ENCODE data around the gene SMIM41.
A peak's percentile ranks its signal among the peaks of the same experiment; 100 is the strongest.

SMIM41 gene

GRCh38 chr12:52079576-52080402, at the start of gene SMIM41:
Gene SMIM41 (plus strand): TSS chr12:52079704. CDS start chr12:52079780, 76 bp downstream.
- DNase-seq, result no peak

- DNase-seq, result no peak
Observed at GRCh38 chr12:52032446-52032803, 47.1 kb upstream of the SMIM41 start.

GRCh38 chr12:52032804-52033445, 46.6 kb upstream of the SMIM41 start:
- DNase-seq, result peak; percentile 88

- DNase-seq, result no peak
Observed at GRCh38 chr12:52033446-52034140, 45.9 kb upstream of the SMIM41 start.

GRCh38 chr12:52035190-52035589, 44.3 kb upstream of the SMIM41 start:
- no peak for DNase-seq

GRCh38 chr12:52035926-52036325, 43.6 kb upstream of the SMIM41 start:
- DNase-seq, result no peak

- DNase-seq, result no peak
Observed at GRCh38 chr12:52036587-52037171, 42.8 kb upstream of the SMIM41 start.

GRCh38 chr12:52037248-52037861, 42.1 kb upstream of the SMIM41 start:
- no peak for DNase-seq

- DNase-seq, result no peak
Observed at GRCh38 chr12:52038447-52038846, 41.1 kb upstream of the SMIM41 start.

GRCh38 chr12:52041035-52041434, 38.5 kb upstream of the SMIM41 start:
- no peak for DNase-seq

- no peak for DNase-seq
Observed at GRCh38 chr12:52041695-52042123, 37.8 kb upstream of the SMIM41 start.

GRCh38 chr12:52042706-52043385, 36.7 kb upstream of the SMIM41 start:
- no peak for DNase-seq

- no peak for DNase-seq
Observed at GRCh38 chr12:52043386-52044212, 35.9 kb upstream of the SMIM41 start.

- no peak for DNase-seq
Observed at GRCh38 chr12:52044292-52044983, 35.1 kb upstream of the SMIM41 start.

GRCh38 chr12:52045794-52046199, 33.7 kb upstream of the SMIM41 start:
- DNase-seq, result peak; percentile 13

GRCh38 chr12:52046859-52047258, 32.6 kb upstream of the SMIM41 start:
- no peak for DNase-seq

- DNase-seq, result no peak
Observed at GRCh38 chr12:52049286-52049685, 30.2 kb upstream of the SMIM41 start.

- no peak for DNase-seq
Observed at GRCh38 chr12:52049688-52050087, 29.8 kb upstream of the SMIM41 start.

- DNase-seq, result no peak
Observed at GRCh38 chr12:52050116-52050757, 29.3 kb upstream of the SMIM41 start.

All from GDM1 (cell line).